ENCODE results near the gene OTUD6A. TPM values are rescaled to one million over a fixed set of nuclear protein-coding genes. Genes with fewer than 3 reads are reported as not detected.

The OTUD6A gene
- total RNA-seq, 1 donor from 2014 or later, result not detected

GRCh38 chrX:70079297-70079696 is 17.0 kb downstream of the OTUD6A start:
- no peak overlapping the region for H3K4me3 ChIP-seq
- no peak overlapping the region for H3K27ac ChIP-seq
- H3K9me3 ChIP-seq, result no peaks in the 10 kb centered on the region
- H3K27me3 ChIP-seq, result no peaks in the 10 kb centered on the region
- intact Hi-C loops (cut with DNase I), result no loop called here
- ATAC-seq (no peak), DNase-seq (no peak)
- TF ChIP-seq CTCF (IDR thresholded peaks at IDR 0.05), result no peak
- no peaks in the 10 kb centered on the region for H3K4me1 ChIP-seq
- no peaks in the 10 kb centered on the region for H3K36me3 ChIP-seq

GRCh38 chrX:70079870-70080269 is 17.6 kb downstream of the OTUD6A start:
- H3K27ac ChIP-seq, result no peak overlapping the region
- H3K4me3 ChIP-seq, result no peak overlapping the region
- no peaks in the 10 kb centered on the region for H3K27me3 ChIP-seq
- no peaks in the 10 kb centered on the region for H3K9me3 ChIP-seq
- ATAC-seq, result no peak
- TF ChIP-seq CTCF (IDR thresholded peaks at IDR 0.05), result no peak
- DNase-seq, result no peak
- no peaks in the 10 kb centered on the region for H3K4me1 ChIP-seq
- intact Hi-C loops (cut with DNase I), result no loop called here
- no peaks in the 10 kb centered on the region for H3K36me3 ChIP-seq

GRCh38 chrX:70082723-70083122 is 20.5 kb downstream of the OTUD6A start:
- DNase-seq (no peak), ATAC-seq (no peak)
- no peak overlapping the region for H3K4me3 ChIP-seq
- no peaks in the 10 kb centered on the region for H3K27me3 ChIP-seq
- no peak for TF ChIP-seq CTCF (IDR thresholded peaks at IDR 0.05)
- no peak overlapping the region for H3K27ac ChIP-seq
- H3K36me3 ChIP-seq, result no peaks in the 10 kb centered on the region
- no peaks in the 10 kb centered on the region for H3K4me1 ChIP-seq
- intact Hi-C loops (cut with DNase I), result no loop called here
- no peaks in the 10 kb centered on the region for H3K9me3 ChIP-seq

GRCh38 chrX:70084592-70085240 is 22.5 kb downstream of the OTUD6A start:
- DNase-seq, result no peak
- no peaks in the 10 kb centered on the region for H3K9me3 ChIP-seq
- no peak for TF ChIP-seq CTCF (IDR thresholded peaks at IDR 0.05)
- H3K36me3 ChIP-seq, result no peaks in the 10 kb centered on the region
- no peak overlapping the region for H3K27ac ChIP-seq
- intact Hi-C loops (cut with DNase I), result no loop called here
- H3K27me3 ChIP-seq, result no peaks in the 10 kb centered on the region
- H3K4me3 ChIP-seq, result no peak overlapping the region
- H3K4me1 ChIP-seq, result no peaks in the 10 kb centered on the region
- no peak for ATAC-seq

- Histone ChIP-seq H3K27me3 (no peaks in the 10 kb centered on the region), H3K9me3 (no peaks in the 10 kb centered on the region), H3K4me1 (no peaks in the 10 kb centered on the region), H3K27ac (no peak overlapping the region), H3K36me3 (no peaks in the 10 kb centered on the region), H3K4me3 (no peak overlapping the region)
- ATAC-seq, result no peak
- TF ChIP-seq CTCF (IDR thresholded peaks at IDR 0.05), result no peak
- intact Hi-C loops (cut with DNase I), result no loop called here
- no peak for DNase-seq
Observed at GRCh38 chrX:70087857-70088630, 25.8 kb downstream of the OTUD6A start.
